HK-2 (cell line): Measurements from ENCODE around the gene SPG21.

Source experiments
- DNase-seq: peaks from one replicate; pipeline ENCODE4 v3.0.0-alpha.2; 2018; ENCODE audit not compliant: unreplicated experiment

Gene SPG21

GRCh38 chr15:64991536-64992135, 1.9 kb upstream of the SPG21 start:
- DNase-seq, result no peak

GRCh38 chr15:64990168-64990470, 405 bp upstream of the SPG21 start:
- no peak for DNase-seq

- DNase-seq, result no peak
Observed at GRCh38 chr15:64987136-64987535, 2.6 kb downstream of the SPG21 start.

- no peak for DNase-seq
Observed at GRCh38 chr15:64985366-64986033, 4.2 kb downstream of the SPG21 start.

DNA sequence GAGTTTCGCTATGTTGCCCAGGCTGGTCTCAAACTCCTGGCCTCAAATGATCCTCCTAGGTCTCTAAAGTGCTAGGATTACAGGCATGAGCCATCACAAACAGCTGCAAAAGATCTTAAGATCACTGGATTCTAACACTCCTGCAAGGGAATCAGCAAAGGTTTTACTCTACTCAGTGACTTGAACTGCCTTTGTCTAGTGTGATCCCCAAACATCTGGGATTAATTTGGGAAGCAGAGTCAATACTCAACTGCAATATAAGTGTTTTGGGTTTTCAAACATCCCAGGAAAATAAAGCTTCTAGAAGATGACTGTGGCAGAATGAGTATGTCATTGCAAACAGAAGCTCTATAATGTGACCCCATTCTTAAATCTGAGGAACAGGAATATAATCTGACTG, 7.2 kb downstream of the SPG21 start:
- no peak for DNase-seq

- DNase-seq, result no peak
Observed at GRCh38 chr15:64981812-64982431, 7.8 kb downstream of the SPG21 start.

GRCh38 chr15:64979252-64979710, 10.4 kb downstream of the SPG21 start:
- DNase-seq, result no peak

DNA sequence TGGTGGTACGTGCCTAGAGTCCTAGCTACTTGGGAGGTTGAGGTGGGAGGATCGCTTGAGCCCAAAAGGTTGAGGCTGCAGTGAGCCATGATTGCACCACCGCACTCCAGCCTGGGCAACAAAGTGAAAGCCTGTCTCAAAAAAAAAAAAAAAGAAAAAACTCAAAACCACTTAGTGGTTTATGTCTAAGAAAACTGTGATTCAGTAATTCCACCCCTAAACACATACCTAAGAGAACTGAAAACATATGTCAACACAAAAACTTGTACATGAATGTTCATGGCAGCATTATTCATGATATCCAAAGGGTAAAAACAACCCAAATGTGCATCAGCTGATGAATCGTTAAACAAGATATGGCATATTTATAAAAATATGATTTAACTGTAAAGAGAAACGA, 14.3 kb downstream of the SPG21 start:
- no peak for DNase-seq

DNA sequence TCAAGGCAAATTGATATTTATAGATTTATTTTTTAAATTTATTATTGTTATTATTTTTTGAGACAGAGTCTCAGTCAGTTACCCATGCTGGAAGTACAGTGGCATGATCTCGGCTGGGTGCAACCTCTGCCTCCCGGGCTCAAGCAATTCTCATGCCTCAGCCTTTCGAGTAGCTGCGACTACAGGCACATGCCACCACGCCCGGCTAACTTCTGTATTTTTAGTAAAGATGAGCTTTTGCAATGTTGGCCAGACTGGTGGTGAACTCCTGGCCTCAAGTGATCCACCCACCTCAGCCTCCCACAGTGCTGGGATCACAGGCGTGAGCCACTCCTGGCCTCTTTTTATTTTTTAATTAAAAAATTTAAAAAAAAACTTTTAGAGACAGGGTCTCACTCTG, 19.0 kb downstream of the SPG21 start:
- DNase-seq, result no peak

- no peak for DNase-seq
Observed at GRCh38 chr15:64969401-64969800, 20.3 kb downstream of the SPG21 start.

GRCh38 chr15:64961013-64961412, 28.7 kb downstream of the SPG21 start:
- DNase-seq, result no peak

GRCh38 chr15:64960153-64960552, 29.6 kb downstream of the SPG21 start:
- DNase-seq, result no peak

- DNase-seq, result no peak
Observed at GRCh38 chr15:64959128-64959527, 30.6 kb downstream of the SPG21 start.

DNA sequence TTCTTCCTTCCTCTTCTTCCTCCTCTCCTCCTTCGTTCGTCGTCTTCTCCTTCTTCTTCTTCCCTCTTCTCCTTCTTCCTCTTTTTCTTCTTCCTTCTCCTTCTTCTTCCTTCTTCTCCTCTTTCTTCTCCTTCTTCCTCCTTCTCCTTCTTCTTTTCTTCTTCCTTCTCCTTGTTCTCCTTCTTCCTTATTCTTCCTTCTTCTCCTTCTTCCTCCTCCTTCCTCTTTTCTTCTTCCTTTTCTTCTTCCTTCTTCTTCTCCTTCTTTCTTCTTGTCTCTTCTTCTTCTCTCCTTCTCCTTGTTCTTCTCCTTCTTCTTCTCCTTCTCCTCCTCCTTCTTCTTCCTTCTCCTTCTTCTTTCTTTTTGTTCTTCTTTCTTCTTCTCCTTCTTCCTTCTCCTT, 35.3 kb downstream of the SPG21 start:
- DNase-seq, result no peak

GRCh38 chr15:64951777-64952418, 37.8 kb downstream of the SPG21 start:
- DNase-seq, result no peak

GRCh38 chr15:64950888-64951287, 38.8 kb downstream of the SPG21 start:
- no peak for DNase-seq

DNA sequence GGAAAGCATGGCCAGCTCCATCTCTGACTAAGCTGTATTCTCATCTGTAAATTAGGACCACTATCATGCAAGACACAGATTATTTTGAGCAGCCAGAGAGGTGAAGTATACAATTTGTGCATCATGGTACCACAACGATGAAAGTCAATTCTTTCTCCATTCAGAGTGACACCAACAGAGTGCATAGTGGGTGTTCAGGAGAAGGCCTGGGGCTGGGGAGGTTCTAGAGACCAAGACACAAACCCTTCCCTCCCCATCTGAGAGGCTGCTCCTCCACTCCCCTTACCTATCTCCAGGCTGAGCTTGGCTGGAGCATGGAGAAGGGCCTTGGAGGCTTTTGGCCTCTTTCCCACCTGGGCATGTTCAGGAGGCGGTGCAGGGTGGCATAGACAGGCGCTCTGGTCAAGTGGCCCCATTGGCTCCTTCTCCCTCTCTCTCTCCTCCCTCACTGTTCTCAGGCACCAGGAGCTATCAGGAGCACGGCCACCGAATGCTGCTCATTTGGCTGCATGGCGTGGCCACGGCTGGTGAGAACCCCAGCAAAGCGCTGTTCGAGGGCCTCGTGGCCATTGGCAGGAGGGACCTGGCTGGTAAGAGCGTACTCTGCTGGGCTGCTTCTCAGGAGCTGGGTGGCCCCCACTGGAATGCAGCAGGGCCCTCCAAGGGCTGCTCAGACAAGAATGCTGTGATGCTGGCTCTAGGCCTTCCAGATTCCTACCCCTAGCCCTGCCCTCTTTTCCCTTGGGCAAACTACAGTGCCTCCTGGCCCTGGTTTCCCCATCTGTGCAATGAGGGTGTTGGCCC, 40.1 kb downstream of the SPG21 start:
- no peak for DNase-seq

DNA sequence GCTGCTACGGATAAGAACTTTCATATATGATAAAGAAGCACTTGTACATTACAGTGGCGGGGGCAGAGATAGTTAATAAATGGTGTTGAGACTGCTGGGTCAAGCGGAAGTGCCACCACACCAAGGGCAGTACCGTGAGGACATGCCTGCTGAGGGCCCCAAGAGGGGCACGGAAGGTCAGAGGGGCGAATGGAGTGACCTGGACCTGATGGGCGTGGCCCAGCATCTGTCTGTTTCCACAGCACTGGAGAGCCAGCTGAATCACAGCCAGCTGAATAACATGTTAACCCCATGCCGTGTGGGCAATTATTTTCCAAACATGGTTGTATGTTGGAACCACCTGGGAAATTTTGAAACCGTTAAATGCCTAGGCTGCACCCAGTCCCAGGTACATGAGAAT, 40.8 kb downstream of the SPG21 start:
- no peak for DNase-seq

DNA sequence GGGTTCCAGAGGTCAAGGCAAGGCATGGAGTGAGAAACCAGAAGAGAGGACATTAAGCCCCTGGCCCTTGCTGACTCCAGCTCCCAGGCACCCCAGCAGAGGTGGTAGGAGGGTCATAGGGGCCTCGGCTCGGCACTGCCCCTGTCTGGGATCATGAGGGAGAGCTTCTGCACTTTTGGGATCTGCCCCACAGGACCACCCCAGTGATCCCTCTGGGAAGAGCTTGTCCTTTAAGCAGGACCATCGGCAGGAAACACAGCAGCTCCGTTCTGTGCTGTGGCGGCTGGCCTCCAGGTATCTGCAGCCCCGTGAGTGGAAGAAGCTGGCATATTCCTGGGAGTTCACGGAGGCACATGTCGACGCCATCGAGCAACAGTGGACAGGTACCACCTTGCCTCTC, 42.5 kb downstream of the SPG21 start:
- DNase-seq, result no peak

DNA sequence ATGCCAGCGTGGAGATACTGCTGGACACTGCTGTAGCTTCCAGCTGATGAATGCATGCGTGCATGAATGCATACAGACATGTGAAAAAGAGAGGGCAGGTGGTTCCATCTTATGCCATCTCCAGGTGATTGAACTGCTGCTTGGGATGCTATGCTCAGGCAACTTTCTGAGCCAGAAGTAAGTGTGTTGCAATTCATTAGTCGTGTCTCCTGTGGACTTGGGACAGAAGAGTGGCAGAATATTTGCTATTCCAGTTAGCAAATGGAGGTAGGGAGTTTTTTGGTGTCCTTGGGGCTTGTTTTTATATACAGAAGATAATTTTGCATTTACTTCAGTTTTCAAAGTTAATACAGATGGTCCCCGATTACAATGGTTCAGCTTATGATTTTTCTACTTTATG, 44.8 kb downstream of the SPG21 start:
- no peak for DNase-seq

DNA sequence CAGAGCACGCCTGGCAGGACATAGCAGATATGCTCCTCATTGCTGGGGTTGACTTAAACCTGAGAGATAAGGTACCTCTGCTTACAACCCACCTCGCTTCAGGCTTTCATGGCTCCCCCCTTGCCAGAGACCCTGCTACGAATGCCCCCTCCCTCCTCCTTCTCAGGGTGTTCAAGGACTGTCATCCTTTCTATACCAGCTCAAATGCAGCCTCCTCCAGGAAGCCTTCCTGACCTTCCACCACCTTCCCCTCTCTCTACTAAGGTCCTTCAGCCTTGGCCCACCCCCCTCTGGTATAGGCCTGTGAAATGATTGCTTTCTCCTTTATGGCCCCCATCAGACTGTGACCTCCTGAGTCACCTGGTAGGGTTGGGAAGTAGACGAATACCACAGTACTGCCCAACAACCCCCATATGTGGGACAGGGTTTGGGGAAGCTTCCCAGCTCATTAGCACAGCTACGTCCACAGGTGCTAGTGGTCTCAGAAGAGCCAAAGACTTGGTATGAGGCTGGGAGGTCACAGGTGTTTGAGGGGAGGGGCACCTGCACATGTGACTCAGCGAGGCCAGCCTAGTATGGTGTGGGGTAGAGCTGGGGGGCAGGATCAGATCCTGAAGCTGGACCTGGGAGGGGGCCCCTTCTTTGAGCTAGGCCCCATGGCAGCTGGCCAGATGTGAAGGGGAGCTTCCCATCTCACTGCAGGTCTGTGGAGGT, 46.0 kb downstream of the SPG21 start:
- DNase-seq, result no peak

DNA sequence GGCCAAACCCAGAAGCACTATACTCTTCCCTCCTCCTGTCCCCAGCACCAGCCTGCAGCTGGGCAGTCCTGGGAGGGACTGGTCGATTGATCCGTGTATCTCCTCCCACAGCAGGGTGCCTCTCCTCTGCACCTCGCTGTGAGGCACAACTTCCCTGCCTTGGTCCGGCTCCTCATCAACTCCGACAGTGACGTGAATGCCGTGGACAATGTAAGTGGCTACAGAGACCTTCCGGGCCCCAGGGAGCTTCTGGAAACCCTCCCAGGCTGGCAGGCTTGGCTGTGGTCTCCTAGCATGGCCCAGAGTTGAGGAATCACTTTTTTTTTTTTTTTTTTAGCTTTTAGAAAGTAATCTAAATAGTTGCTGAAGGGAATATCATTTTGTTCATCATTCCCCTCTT, 47.4 kb downstream of the SPG21 start:
- DNase-seq, result no peak
